Cardiac muscle cell (in vitro differentiated cells and primary cell): ENCODE measurements around the gene KCNE5. TPM values are rescaled to one million over a fixed set of nuclear protein-coding genes. Genes with fewer than 3 reads are reported as not detected.

ENCODE experiments used
- polyA plus RNA-seq: library from polyadenylated mRNA; unstranded; fragments of >200 nt; fragmentation: Nextera tagmentation; extraction: Ambion mirVana; gene quantifications from 2 replicates; pipeline ENCODE4 v1.2.1, GENCODE V29; 2016
- total RNA-seq: library from RNA; depleted of rRNA; stranded (reverse); fragments of >200 nt; gene quantifications from 2 replicates; pipeline ENCODE4 v1.2.3, GENCODE V29; 2016

KCNE5 gene
- total and polyA plus RNA-seq, 2 experiments from 2014 or later = 0.33 to 0.92 TPM

Other genes with a start within 250 kb of the KCNE5 start
- gene GUCY2F, start 143.1 kb downstream of the KCNE5 start, total RNA-seq = not detected in 2 replicates
- not detected in 2 replicates for gene GUCY2F, start 143.1 kb downstream of the KCNE5 start, polyA plus RNA-seq
- 4.6 and 7.3 TPM in 2 replicates for gene NXT2, start 88.3 kb downstream of the KCNE5 start, total RNA-seq
- gene NXT2, start 88.3 kb downstream of the KCNE5 start, polyA plus RNA-seq = 5.7 and 7.2 TPM in 2 replicates
- 32.7 and 53.4 TPM in 2 replicates for gene ACSL4, start 108.1 kb upstream of the KCNE5 start, total RNA-seq
- gene ACSL4, start 108.1 kb upstream of the KCNE5 start, polyA plus RNA-seq = 25.5 TPM in 2 replicates